Fibroblast of skin of back (primary cell): ENCODE data around the gene NUP188.
"Not testable (repeated sequence)": the region's sequence is repeated elsewhere in the genome, so short reads cannot be mapped to it uniquely, and the experiment has no call there.

ENCODE experiments used
- DNase-seq: peaks from one replicate; pipeline ENCODE4 v3.0.0-alpha.2; 2013

The NUP188 gene

DNA sequence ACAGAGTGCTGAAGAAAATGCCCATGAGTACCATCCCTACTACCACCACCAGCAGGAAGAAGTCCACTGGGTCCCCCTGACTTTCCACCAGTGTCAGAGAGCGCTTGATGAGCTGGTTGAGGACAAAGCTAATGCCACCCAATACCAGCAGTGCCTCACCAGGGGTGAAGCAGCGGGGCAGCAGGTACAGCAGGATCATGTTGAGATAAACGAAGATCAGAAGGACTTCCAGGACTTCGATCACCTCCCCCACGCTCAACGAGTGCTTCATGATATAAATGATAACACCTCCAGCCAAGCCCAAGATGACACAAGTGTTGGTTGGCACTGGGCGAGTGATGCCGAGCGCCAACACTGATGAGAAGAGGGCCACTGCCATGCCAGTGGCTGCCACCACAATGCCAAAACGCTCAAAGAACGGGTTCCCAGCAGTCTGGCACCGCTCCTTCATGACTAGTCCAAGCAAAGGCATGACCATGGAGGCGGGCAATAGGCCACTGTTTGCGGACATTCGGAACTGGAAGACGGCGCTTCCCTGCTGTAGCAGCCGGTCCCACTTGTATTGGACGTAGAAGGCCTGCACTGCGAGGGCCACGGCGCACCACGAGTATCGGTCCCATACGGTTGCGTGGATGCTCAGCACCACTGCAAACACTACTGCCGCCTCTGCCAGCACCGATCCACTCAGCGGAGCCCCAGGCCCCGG lies 775 bp upstream of the NUP188 start:
- DNase-seq = peak; percentile 19

DNA sequence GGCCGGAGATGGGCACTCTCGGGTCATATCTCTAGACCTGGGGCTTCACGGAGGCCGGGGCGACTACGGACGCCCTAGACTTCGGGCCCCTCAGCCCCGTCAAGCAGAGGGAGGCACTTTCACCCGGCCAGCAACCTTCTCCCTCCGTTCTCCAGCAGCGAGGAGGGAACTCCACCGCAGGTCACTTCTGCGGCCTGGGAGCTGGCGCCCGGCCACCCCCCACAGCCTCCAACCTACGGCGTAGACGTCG lies 297 bp upstream of the NUP188 start:
- DNase-seq = no peak

DNA sequence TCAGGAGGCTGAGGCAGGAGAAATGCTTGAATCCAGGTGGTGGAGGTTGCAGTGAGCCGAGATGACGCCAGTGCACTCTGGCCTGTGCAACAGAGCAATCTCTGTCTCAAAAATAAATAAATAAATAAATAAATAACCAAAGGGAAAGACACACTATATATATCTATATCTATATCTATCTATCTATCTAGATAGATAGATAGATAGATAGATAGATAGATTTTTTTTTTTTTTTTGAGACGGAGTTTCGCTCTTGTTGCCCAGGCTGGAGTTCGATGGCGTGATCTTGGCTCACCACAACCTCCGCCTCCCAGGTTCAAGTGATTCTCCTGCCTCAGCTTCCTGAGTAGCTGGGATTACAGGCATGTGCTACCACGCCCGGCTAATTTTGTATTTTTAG lies 13.9 kb downstream of the NUP188 start:
- not testable (repeated sequence) for DNase-seq

DNA sequence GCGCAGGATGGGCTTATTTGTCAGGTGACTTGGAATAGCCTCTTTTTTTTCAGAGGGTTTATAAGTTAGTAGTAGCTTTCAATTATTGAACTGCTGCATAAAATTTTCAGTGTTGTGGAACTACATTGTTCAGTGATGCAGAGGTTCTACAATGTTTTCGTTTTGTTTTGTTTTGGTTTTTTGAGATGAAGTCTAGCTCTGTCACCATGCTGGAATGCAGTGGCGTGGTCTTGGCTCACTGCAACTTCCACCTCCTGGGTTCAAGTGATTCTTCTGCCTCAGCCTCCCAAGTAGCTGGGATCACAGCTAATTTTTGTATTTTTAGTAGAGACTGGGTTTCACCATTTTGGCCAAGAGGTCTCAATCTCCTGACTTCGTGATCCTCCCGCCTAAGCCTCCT lies 22.0 kb downstream of the NUP188 start:
- DNase-seq = peak; percentile 74

DNA sequence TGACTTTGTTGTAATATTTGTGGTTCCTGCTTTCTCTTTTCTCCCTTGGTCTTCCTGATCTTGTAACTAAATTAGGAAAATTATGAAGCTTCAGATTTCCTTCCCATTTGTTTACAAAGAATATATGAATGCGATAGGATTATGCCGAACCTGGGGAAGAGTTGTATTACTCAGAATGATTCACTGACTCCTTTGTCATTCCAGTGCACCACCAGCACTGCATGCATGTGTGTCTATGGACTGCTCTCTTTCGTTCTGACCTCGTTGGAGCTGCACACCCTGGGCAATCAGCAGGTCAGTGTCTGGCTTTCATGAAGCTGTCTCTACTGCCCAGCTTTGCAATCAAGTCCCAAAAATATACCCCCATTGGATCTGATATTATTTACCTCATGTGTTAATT lies 25.5 kb downstream of the NUP188 start:
- peak; percentile 74 for DNase-seq

DNA sequence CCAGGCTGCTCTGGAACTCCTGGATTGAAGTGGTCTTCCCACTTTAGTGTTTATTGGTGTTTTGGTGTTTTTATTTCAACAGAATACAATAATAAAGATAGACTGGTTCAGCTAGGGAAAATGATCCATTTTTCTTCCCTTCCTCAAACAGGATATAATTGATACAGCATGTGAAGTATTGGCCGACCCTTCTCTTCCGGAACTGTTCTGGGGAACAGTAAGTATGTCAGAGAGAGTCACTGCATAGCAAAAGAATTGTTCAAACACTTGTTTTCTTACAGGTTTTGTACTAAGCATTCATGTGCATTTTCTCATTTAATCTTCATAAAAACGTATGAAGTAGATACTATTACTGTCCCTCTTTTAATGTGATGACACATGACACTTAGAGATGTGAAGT lies 31.6 kb downstream of the NUP188 start:
- no peak for DNase-seq

DNA sequence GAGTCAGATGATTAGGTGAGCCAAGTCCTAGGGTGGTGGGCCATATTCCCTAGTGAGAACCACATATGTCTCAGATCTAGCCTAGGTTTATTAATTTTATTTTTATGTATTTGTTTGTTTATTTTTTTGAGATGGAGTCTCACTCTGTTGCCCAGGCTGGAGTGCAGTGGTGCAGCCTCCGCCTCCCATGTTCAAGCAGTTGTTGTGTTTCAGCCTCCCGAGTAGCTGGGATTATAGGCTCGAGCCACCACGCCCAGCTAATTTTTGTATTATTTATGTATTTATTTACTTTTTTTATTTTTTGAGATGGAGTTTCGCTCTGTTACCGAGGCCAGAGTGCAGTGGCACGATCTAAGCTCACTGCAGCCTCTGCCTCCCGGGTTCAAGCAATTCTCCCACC lies 36.0 kb downstream of the NUP188 start:
- DNase-seq = no peak

DNA sequence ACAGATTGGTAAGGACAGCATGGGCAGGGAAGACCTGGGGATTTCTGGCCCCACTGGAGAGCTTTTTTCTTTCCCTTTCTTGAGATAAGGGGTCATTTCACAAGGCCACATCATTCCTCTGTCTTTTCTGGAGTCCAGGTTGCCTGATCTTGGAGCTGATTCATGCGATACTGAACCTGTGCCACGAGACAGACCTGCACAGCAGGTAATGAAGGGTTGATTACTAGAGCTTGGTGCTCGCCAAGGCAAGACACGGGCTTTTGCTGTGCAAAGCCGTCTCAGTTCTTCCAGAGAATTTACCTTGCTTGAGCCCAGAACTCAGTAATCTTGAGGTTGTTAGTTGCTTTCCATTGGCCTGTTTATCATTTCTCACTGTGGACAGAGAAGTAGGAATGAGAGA lies 39.2 kb downstream of the NUP188 start:
- no peak for DNase-seq

DNA sequence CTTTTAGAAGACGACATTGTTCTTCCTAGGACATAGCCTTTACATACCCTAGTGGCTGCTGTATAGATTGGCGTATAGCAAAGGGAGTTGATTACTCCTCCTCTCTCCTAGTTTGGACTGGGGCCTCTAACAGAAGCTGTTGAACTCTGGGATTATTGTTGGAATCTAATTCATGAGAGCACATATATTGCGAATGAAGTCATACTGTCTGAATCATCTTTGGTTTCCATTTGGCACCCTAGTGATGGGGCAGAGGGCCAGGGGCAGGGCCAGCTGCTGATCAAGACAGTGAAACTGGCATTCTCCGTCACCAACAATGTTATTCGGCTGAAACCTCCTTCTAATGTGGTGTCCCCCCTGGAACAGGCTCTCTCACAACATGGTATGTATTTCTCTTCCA lies 40.3 kb downstream of the NUP188 start:
- DNase-seq = peak; percentile 88

DNA sequence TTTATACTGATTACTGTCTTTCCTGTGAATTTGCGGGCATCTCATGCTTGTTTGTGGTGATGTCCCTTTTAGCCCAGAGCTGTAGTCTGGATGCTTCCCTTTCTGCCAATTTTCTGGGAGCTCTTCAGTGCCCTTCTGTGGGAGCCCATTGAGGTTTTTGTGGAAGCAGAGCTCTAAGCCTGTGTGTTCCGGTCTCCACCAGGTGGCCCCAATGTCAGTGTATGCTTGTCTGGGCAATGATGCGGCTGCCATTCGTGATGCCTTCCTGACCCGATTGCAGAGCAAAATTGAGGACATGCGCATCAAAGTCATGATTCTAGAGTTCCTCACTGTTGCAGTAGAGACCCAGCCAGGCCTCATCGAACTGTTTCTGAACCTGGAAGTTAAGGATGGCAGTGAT lies 45.5 kb downstream of the NUP188 start:
- no peak for DNase-seq

DNA sequence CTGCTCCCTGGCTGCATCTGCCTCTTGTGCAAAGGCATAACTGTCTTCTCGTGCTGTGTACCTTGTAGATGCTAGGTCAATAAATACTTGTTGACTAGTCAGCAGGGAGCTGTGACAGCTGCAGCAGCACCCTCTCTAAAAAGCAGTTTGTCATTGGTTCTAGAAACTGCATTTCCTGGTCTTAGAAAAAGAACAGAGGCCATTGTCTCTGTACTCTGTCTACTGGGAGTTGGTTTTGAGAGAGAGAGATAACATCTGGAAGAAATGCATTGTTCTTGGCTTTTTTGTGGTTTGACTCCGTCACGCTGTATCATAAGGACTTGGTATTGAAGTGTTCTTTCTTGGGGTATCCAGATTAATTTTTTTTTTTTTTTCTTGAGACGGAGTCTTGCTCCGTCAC lies 48.3 kb downstream of the NUP188 start:
- no peak for DNase-seq

DNA sequence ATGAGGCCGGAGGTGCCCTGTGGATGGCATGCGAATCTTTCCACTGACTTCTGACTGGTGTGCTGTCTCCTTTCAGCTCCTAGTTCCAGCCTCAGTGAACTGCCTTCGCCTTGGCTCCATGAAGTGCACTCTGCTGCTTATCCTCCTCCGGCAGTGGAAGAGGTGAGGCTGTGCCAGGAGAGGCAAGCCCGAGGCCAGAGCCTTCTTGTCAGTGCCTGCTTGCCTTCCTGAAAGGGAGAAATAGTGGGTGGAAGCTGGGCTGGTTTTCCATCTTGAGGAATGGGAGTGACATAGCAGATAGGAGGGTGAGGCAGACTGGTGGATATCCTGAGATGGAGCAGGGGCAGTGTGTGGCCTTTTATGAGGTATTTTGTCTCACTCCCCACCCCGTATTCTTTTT lies 51.0 kb downstream of the NUP188 start:
- no peak for DNase-seq

DNA sequence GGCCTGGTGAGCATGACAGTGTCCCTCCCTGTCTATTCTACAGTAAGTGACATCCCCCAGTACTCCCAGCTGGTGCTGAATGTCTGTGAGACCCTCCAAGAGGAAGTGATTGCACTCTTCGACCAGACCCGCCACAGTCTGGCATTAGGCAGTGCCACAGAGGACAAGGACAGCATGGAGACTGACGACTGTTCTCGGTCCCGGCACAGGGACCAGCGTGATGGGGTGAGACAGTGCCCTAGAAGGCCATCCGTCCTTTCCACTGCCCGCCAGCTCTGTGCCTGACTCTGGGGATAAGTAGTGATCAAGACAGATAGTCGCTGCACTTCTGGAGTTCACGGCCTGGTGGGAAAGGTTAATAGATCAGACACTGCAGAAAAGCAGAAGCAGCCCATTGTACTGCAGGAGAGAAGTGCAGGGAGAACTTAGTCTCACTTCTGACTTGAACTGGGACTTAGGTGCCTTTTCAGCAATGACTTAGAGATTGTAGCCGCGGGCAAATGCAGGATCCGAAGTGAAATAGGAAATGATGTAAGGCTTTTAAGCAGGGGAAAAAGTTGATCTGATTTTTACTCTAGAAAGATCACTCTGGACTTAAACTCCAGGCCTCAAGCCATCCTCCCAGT lies 52.2 kb downstream of the NUP188 start:
- no peak for DNase-seq

DNA sequence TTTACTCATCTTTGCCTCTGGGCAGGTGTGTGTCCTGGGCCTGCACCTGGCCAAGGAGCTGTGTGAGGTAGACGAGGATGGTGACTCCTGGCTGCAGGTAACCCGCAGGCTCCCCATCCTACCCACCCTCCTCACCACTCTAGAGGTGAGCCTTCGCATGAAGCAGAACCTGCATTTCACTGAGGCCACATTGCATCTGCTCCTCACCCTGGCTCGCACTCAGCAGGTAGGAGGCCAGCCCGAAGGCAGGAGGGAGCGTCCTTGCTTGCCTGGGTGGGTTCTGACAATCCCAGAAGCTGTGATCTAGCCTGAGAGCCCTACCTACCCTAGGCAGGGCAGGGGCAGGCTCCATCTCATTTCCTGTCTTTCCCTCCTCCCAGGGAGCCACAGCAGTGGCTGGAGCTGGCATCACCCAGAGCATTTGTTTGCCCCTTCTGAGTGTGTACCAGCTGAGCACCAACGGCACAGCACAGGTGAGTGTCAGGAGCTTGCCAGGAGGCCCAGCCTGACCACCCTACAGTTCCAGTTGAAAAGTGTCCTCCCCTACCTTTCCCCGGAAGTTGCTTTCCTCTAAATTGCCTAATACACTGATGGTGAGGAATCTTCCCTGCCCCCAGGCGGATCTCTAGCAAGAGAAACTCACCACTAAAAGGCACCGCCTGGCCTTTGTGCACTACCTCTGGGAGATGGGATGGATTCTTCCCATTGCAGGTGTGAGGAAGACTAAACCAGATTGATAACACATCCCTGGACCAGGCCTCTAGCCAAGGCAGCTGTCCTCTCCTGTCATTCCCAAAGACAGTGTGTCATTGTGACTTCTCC lies 54.2 kb downstream of the NUP188 start:
- no peak for DNase-seq

DNA sequence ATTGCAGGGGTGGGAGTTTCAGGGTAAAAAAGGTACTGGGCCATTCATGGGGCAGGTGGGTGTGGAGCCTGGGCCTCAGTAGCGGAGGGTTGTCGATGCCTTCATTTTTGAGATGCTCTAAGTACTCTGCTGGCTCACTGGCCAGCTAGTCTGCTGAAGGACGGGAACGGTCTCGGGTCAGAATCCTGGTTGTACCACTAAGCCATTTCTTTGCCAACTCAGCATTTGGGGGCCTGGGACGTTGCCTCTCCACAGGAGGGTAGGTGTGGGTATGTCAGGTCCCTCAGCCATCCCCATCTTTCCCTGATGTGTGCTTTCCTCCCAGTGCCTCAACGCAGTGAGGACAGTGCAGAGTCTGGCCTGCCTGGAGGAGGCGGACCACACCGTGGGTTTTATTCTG lies 55.5 kb downstream of the NUP188 start:
- DNase-seq = no peak

DNA sequence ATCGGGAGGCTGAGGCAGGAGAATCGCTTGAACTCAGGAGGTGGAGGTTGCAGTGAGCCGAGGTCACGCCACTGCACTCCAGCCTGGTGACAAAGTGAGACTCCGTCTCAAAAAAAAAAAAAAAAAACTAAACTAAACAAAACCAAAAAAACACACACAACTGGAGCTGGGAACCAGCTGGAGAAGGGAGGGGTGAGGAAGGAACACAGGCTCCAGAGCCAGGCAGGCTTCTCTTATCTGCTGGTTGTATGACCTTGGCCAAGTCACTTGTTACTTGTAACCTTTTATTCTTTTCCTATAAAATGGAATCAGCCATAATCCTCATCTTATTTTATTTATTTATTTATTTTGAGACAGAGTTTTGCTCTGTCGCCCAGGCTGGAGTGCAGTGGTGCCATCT lies 56.7 kb downstream of the NUP188 start:
- not testable (repeated sequence) for DNase-seq

DNA sequence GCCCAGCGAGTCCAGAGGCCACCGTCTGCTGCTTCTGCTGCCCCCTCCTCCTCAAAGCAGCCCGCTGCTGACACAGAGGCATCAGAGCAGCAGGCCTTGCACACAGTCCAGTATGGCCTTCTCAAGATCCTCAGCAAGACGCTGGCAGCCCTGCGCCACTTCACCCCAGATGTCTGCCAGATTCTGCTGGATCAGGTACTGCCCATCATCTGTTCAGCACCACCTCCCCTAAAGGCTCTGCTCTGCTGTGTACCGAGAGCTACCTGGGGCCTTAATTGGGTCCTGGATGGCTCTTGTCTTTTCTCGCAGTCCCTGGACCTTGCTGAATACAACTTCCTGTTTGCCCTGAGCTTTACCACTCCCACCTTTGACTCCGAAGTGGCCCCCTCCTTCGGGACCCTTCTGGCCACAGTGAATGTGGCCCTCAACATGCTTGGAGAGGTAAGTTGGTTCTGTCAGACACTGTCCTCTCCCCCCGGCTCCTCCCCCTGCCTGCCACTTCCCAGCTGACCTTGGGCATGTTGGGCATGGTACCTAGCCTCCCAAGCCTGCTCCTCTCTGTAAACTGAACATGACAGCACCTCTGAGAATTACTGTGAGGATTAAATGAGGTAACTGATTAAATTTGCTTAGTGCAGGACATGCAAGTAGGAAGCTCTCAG lies 58.0 kb downstream of the NUP188 start:
- DNase-seq = no peak

DNA sequence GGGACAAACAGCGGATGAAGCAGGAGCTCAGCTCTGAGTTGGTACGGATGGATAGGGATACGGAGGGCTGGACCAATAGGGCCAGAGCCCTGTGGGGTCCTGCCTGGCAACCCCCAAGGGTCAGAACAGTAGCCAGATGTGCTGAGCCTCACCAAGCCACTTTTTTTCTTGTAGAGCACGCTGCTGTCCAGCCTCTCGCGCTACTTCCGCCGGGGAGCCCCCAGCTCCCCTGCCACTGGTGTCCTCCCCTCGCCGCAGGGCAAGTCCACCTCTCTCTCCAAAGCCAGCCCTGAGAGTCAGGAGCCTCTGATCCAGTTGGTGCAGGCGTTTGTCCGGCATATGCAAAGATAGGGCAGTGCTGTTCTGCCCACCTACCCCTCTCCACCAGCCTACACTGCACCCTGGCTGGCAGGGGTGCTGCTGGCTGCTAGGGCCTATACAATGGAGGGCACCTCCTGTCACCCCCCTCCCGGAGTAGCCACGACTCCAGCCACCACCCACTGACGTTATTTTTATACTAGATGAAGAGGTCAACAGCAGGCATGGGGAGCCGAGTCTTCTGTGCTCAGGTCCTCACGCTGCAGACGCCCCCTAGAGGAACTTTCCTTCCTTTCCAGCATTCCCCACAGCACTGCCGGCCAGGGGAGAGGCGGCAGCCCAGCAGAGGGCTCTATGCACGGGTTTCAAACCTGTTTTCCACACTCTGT lies 59.0 kb downstream of the NUP188 start:
- DNase-seq = peak; percentile 73

DNA sequence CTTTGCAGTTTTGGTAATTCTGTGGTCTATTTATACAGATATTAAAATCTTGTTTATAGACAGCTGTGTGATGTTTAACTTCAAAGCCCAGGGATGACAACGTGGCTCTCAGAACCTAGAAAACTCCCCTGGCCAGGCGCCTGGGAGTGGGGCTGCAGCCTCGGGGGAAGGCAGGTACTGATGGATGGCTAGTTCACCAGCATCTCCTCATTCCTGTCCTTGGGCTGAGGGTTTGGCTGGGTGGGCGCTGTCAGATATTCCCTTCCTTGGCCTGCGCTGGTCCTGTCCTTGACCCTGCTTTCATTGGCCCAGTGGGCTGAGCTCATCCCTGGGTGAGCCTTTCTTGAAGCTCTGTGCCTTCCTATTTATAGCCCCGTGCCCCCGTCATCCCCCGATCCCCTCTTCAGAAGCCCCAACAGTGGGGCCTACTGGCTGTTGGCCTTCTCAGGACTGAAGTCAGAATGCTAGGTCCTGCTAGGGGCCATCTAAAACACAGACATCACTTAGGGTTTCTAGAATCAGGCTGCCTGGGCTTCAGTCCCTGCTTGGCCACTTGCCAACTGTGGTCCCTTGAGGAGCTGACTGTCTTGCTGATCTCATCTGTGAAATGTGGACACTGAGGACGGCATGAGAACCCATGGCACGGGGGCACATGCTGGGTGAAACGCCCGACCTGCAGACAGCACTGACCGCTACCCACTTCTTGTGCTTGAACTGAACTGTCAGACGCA lies 59.7 kb downstream of the NUP188 start:
- peak; percentile 29 for DNase-seq

DNA sequence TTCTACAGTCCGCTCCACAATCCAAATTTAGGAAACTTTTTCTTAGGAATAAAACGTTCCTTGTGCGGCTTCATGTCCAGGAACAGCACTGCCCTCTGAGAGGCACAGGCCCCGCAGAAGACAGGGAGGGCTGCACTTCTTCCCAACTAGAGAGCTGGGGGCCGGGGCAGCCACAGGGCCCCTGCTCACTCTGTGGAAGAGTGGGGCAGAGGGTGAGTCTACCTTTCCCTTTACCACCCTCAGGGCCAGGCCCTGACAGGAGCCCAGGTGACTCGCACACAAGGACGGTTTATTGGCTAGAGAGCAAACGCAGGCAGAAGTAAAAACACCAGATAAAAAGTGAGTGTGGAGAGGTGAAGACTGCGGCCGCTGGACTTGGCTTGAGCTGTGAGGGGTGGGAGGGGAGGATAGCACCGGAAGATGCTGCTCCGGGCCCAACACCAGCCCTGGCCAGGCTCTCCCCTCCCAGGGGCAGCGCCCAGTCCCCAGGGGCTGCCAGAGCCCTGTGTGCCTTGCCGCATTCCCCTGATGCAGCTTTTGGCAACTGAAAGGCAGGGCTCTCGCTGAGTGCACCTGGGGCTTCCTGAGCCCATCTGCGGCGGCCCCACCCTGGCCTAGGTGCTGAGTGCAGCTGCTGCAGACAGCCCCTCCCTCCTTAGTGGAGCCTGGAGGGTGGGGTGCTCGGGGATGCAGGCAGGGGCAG lies 60.4 kb downstream of the NUP188 start:
- no peak for DNase-seq

DNA sequence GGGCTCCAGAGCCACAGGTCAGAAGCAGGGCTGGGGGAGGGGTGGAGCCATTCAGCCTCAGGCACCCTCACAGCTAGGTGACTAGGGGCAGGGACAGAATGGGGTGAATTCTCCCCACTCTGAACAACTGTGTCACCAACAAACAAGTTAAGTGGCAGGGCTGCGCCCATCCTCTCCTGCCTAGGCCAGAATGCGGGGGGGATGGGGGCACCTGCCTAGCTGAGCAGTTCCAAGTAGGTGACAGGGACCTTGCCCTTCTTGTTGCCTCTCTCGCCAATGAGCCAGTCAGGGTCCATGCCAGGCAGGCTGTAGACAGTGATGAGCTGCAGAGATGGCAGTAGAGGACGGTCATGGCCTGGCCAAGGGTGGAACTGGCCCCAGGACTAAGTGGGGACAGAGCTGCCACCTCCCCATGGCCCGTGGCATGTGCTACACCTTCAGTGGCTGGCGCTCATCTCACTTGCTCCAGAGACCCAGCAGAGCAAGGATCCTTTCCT lies 61.0 kb downstream of the NUP188 start:
- no peak for DNase-seq
